HUES6 (cell line): Measurements from ENCODE around the gene PBX3.

Experiments used
- H3K27ac ChIP-seq: 2 replicates; pipeline ENCODE4 v1.7.0; 2013; ENCODE audit warnings: low read depth, mild to moderate bottlenecking, low read length, inconsistent platforms
- H3K27me3 ChIP-seq: 2 replicates; pipeline ENCODE4 v1.6.1; 2013; ENCODE audit warnings: low read length; ENCODE audit not compliant: control insufficient read depth, insufficient read depth
- H3K36me3 ChIP-seq: 2 replicates; pipeline ENCODE4 v1.6.1; 2013; ENCODE audit warnings: low read length; ENCODE audit not compliant: control insufficient read depth, insufficient read depth
- H3K4me1 ChIP-seq: 2 replicates; pipeline ENCODE4 v1.6.1; 2013; ENCODE audit warnings: low read length; ENCODE audit not compliant: control insufficient read depth, insufficient read depth
- H3K4me3 ChIP-seq: 2 replicates; pipeline ENCODE4 v1.5.1; 2013; ENCODE audit warnings: low read depth, low read length
- H3K9ac ChIP-seq: one replicate; pipeline ENCODE4 v1.6.1; 2013; ENCODE audit warnings: mild to moderate bottlenecking, low read length
- H3K9me3 ChIP-seq: 2 replicates; pipeline ENCODE4 v1.6.1; 2013; ENCODE audit warnings: low read depth, low read length; ENCODE audit not compliant: control insufficient read depth, insufficient read depth

The PBX3 gene

DNA sequence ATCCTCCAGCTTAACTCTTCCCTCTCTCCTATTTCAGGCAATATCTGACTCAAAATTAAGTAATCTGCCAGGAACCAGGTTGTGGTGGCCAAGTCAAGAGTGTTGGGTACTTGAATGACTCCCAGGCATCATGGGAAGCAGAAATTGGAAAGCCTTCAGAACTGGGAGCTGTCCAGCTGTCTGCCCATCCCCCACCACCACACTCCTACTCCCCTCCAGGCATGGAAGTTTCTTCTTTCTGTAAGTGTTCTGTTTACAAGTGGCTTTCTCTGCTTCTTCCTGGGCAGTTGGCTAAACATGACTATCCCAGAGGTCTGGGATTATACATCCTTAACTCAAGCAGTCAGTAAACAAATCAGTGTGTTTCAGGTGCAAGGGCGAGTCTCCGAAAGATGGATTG, 14.6 kb upstream of the PBX3 start:
- H3K9me3 ChIP-seq, result no peaks in the 10 kb centered on the region
- H3K27me3 ChIP-seq, result no peaks in the 10 kb centered on the region
- no peak overlapping the region for H3K27ac ChIP-seq
- no peaks in the 10 kb centered on the region for H3K36me3 ChIP-seq
- H3K9ac ChIP-seq, result no peak overlapping the region
- 0 out of 2 replicates have a peak overlapping the region, but pooled peaks have one; percentile 22 for H3K4me3 ChIP-seq
- peaks cover 9% of the 10 kb centered on the region for H3K4me1 ChIP-seq

DNA sequence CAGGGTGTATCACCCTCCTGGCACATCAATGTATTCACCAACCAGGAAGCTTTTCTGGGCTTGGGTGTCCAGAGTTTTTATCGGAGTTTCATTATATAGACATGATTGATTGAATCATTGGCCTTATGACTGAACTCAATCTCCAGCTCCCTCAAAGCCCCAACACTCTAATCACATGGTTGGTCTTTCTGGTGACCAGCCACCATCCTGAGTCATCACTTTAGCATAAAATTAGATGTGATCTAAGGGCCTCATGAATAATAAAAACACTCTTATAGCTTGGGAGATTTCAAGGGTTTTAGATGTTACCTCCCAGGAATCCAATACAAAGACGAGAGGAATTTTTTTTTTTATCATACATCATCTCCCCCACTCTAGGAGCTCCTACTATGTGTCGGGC, 7.7 kb upstream of the PBX3 start:
- no peaks in the 10 kb centered on the region for H3K36me3 ChIP-seq
- no peak overlapping the region for H3K4me3 ChIP-seq
- H3K4me1 ChIP-seq, result no peaks in the 10 kb centered on the region
- H3K9ac ChIP-seq, result no peak overlapping the region
- no peaks in the 10 kb centered on the region for H3K27me3 ChIP-seq
- H3K9me3 ChIP-seq, result no peaks in the 10 kb centered on the region
- no peak overlapping the region for H3K27ac ChIP-seq

DNA sequence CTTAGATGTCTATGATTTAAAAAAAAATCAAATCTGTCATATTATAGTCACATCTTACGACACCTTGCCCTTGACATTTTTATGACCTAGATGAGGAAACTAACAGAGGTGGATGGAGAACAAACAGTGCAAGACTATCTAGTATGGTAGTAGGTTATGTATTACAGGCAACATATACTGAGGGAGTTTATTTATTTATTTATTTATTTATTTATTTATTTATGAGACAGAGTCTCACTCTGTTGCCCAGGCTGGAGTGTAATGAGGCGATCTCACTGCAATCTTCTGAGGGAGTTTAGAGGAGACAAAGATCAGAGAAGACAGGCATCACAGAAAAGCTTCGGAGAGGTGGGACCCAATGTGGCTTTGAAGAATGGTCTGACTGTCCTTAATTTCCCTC, 4.5 kb upstream of the PBX3 start:
- H3K4me3 ChIP-seq, result no peak overlapping the region
- H3K9me3 ChIP-seq, result no peaks in the 10 kb centered on the region
- peaks cover 6% of the 10 kb centered on the region for H3K4me1 ChIP-seq
- peaks cover 5% of the 10 kb centered on the region; the same call in 1 of the 2 replicates for H3K27me3 ChIP-seq
- no peak overlapping the region for H3K27ac ChIP-seq
- H3K9ac ChIP-seq, result no peak overlapping the region
- no peaks in the 10 kb centered on the region for H3K36me3 ChIP-seq

DNA sequence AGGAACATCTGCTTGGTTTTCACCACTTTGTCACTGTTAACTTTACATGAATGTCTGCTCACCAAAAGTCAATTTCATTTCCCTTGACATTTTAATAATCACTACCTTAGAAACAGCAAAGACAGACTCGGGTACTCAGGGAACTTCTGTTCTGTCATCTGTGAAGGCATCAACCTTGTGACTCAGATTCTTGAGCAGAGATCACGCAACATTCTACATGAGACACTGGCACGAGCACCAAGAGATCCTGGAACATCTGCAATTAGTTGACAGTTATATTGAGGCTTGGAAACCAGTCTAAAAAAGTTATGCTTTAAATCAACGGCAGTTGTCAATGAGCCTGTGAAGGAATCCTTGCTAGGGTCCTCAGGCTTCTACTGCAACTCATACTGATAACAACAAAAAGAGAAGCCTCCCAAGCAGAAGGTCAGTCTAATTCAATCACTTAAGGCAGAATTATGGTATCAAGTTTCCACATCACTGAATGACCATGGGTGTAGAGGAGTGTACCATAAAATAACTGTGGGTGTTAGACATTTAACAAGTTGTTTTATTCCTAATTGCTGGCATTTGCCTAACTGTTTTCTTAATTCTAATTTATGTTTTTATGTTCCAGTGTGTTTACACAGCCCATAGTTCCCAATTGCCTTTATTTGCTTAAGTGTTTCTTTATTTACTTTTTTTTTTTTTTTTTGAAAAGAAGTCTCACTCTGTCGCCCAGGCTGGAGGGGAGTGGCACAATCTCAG, 3.3 kb upstream of the PBX3 start:
- Histone ChIP-seq H3K36me3 (peaks cover under 1% of the 10 kb centered on the region; the same call in 1 of the 2 replicates), H3K4me3 (no peak overlapping the region), H3K27me3 (peaks cover 5% of the 10 kb centered on the region; the same call in 1 of the 2 replicates), H3K9me3 (no peaks in the 10 kb centered on the region), H3K27ac (no peak overlapping the region), H3K9ac (no peak overlapping the region), H3K4me1 (peaks cover 6% of the 10 kb centered on the region)

DNA sequence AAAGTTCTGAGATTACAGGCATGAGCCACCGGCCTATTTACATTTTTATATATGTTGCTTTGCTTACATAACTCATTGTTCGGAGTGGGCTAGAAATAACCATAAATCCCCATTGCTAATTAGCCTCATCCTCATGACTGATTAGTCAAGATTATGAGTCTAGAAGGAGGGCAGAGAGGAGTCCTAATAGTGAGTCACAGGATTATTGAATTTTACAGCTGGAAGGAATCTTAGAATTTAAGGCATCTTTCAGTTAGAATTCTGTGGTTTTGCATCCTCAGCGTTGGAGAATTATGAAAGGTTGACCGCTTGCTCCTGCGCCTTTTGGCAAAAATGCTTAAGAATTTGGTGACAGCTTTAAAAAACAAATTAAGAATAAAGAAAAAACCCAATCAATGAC, 2.6 kb upstream of the PBX3 start:
- Histone ChIP-seq H3K9me3 (no peaks in the 10 kb centered on the region), H3K27ac (no peak overlapping the region), H3K4me1 (peaks cover 14% of the 10 kb centered on the region), H3K36me3 (peaks cover 3% of the 10 kb centered on the region; the same call in 1 of the 2 replicates), H3K4me3 (no peak overlapping the region), H3K9ac (no peak overlapping the region), H3K27me3 (peaks cover 5% of the 10 kb centered on the region; the same call in 1 of the 2 replicates)

DNA sequence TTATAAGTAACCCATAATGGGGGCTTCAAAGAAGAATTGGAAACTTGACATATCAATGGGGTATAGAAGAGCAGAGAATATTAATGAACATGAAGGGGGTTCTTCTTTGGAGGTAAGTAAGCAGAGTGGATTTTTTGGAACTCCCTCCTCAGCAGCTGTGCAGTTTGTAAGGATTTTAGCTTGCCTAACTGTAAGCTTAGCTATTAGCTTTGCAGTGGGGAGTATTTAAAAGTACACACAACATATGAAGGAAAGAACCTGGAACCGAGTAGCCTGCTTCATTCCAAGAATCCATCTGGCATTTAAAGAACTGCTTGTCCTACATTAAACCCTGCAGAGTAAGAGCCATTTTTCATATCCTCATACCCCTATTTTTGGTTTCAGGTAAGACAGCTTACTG, 2.2 kb upstream of the PBX3 start:
- Histone ChIP-seq H3K4me1 (peaks cover 18% of the 10 kb centered on the region), H3K36me3 (peaks cover 3% of the 10 kb centered on the region; the same call in 1 of the 2 replicates), H3K27me3 (peaks cover 5% of the 10 kb centered on the region; the same call in 1 of the 2 replicates), H3K9ac (no peak overlapping the region), H3K27ac (no peak overlapping the region), H3K9me3 (no peaks in the 10 kb centered on the region), H3K4me3 (no peak overlapping the region)

DNA sequence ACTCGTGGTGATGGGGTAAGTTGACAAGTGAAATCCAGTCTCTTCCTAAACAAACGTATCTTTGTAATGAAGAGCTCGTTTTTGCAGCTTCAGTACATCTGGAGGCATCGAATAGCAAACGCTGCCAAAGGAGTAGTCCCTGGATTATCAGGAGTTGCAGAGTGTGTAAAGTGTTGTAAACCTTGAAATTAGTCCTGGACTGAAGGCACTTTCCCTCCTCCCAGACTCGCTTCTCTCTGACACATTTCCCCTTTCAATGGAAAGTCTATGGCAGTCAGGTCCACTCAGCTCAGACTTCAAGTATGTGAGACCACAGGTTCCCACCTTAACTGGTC, 1.5 kb upstream of the PBX3 start:
- Histone ChIP-seq H3K4me3 (peak overlapping the region; percentile 66), H3K4me1 (peaks cover 24% of the 10 kb centered on the region), H3K27me3 (peaks cover 5% of the 10 kb centered on the region; the same call in 1 of the 2 replicates), H3K9me3 (no peaks in the 10 kb centered on the region), H3K9ac (no peak overlapping the region), H3K36me3 (peaks cover 3% of the 10 kb centered on the region; the same call in 1 of the 2 replicates), H3K27ac (no peak overlapping the region)

DNA sequence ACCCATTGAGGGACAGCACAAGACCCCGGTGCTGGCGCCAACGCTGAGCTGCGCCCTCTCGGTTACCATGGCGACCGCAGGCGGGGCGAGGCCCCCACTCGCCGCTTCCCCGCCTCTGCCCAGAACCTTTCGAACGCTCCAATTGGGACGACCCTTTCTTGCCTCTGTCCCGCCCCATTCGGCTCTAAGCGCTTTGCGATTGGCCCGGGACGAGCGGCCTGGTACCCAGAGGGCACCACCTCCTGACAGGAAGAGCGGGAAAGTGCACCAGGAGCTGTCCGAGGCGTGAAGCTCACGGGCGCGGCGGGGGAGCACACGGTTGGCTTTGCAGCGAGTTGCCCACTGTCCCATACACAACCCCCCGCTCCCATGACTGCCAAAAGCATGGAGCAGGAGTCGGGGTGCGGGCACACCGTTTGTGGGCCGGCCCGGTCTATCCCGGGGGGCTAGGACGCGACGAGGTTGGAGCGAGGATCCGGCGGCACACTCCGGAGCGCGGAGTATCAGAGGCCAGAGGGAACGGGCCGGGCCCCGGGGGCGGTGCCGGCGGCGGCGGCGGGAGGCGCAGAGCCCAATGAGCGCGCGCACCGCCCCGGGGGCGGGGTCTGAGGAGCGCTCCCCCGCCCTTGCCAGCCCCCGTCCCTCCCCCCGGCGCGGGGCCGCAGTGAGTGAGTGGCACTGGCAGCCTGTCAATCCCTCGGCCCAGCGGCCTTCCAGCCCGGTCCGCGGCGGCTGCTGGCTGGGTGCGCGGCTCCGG, 978 bp upstream of the PBX3 start:
- Histone ChIP-seq H3K36me3 (peaks cover 3% of the 10 kb centered on the region; the same call in 1 of the 2 replicates), H3K27me3 (peaks cover 5% of the 10 kb centered on the region; the same call in 1 of the 2 replicates), H3K4me1 (peaks cover 29% of the 10 kb centered on the region), H3K9ac (peak overlapping the region; percentile 59), H3K27ac (peak overlapping the region; percentile 32; the same call in 1 of the 2 replicates), H3K9me3 (no peaks in the 10 kb centered on the region), H3K4me3 (peak overlapping the region; percentile 66)

DNA sequence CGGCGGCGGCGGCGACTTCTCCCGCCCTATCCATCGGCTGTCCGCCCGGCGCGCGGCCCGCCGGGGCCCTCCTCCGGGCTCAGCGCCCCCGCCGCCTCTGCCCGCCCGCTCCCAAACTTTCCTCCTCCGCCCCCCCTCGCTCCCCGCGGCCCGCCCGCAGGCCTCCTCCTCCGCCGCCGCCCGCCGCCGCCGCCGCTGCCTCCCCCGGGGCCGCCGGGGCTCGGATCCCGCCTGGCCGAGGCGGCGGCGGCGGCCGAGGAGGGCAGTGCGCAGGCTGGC, 460 bp upstream of the PBX3 start:
- no peak overlapping the region for H3K9ac ChIP-seq
- no peaks in the 10 kb centered on the region for H3K9me3 ChIP-seq
- H3K4me3 ChIP-seq, result no peak overlapping the region
- H3K4me1 ChIP-seq, result peaks cover 31% of the 10 kb centered on the region
- peaks cover 3% of the 10 kb centered on the region; the same call in 1 of the 2 replicates for H3K36me3 ChIP-seq
- peaks cover 5% of the 10 kb centered on the region; the same call in 1 of the 2 replicates for H3K27me3 ChIP-seq
- no peak overlapping the region for H3K27ac ChIP-seq

DNA sequence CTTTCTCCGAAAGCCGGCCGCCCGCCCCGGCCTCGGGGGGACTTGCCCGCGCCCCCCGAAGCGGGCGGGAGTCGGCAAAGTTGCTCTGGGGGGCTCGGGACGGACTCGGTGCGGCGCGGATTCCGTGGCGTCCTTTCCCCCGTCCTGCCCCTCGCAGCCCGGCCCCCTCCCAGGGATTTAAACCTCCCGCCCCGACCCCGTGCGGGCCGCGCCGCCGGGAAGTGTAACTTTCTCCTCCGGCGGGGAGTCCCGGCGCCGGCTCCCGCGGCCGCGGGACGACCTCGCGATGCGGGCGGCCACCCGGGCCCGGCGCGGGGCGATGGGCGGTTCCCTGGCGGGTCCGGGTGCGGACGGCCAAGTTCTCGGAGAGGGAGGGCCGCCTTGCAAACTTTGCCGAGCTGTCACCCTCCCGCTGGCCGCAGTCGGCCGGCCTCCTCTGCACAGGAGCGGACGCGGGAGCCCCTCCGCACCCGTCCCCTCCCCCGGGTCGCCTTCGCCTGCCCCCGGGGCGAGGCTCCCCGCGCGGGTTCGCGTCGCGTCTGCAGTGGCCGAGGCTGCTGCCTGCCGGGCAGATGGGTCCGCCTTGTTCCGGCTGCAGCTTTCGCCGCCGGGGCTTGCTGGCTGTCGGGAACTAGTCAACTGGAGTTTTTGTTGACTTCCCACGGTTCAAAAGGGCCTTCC, 732 bp downstream of the PBX3 start:
- H3K4me1 ChIP-seq, result peaks cover 41% of the 10 kb centered on the region
- peak overlapping the region; percentile 72 for H3K9ac ChIP-seq
- H3K36me3 ChIP-seq, result peaks cover 3% of the 10 kb centered on the region; the same call in 1 of the 2 replicates
- peak overlapping the region; percentile 92 for H3K4me3 ChIP-seq
- H3K9me3 ChIP-seq, result no peaks in the 10 kb centered on the region
- H3K27ac ChIP-seq, result peak overlapping the region; percentile 13; the same call in 1 of the 2 replicates
- H3K27me3 ChIP-seq, result peaks cover 5% of the 10 kb centered on the region; the same call in 1 of the 2 replicates
